ENCODE data around the gene GABRA4. TPM values are rescaled to one million over a fixed set of nuclear protein-coding genes. Genes with fewer than 3 reads are reported as not detected.

Gene GABRA4
- total and polyA plus RNA-seq, 2 donors (not counting 1 experiment from before 2014, with no cell fraction given) = not detected

DNA sequence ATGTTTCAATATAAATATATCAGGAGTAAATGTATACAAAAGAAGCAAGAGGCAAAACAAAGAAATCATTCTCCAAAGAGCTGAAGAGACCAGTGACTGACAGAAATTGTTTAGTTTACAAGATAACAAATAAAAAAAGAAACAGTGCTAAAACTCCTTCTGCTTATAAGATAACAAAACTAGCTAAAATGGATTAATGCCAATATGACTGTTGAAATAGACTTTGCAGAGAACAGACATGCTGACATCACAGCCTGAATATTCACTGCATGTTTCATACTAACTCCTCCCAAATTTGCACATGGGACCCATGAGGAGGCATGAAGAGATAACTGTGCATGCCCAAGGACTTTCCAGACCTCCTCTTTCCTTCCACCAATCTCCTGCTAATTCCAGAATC lies 6.2 kb upstream of the GABRA4 start:
- H3K36me3 ChIP-seq (replicated peaks in 1 of 2; ENCODE audit: control extremely low read depth in 1 of 2, control insufficient read depth in 1 of 2, extremely low read depth in 1 of 2, insufficient read depth in 2 of 2, low read length in 1 of 2) = no peaks in the 10 kb centered on the region
- H3K9ac ChIP-seq (ENCODE audit: low read length) = no peak overlapping the region
- H3K4me1 ChIP-seq (ENCODE audit: control insufficient read depth in 2 of 2, insufficient read depth in 2 of 2, low read length in 2 of 2) = no peaks in the 10 kb centered on the region
- H3K9me3 ChIP-seq (ENCODE audit: control extremely low read depth in 1 of 3, control insufficient read depth in 2 of 3, insufficient read depth in 1 of 3, low read length in 2 of 3) = no peaks in the 10 kb centered on the region
- no peak overlapping the region for H3K4me3 ChIP-seq (ENCODE audit: control extremely low read depth in 1 of 5, extremely low read depth in 1 of 5, insufficient read depth in 1 of 5, low read depth in 2 of 5, low read length in 4 of 5)
- H4K20me1 ChIP-seq (ENCODE audit: control insufficient read depth, insufficient read depth, low read length, poor library complexity, severe bottlenecking) = no peaks in the 10 kb centered on the region
- ChIA-PET POLR2A (no interaction called here), CTCF (no interaction called here)
- no peak overlapping the region for H3K4me3 Mint-ChIP-seq
- H3K27ac ChIP-seq (ENCODE audit: low read length in 2 of 2) = no peak overlapping the region
- DNase-seq (no peak), ATAC-seq (ENCODE audit: low read depth) (no peak)
- peaks cover 0 to 4% (median 1%) of the 10 kb centered on the region in 4 experiments for H3K27me3 ChIP-seq (replicated peaks in 1 of 4; ENCODE audit: control extremely low read depth in 1 of 4, control insufficient read depth in 3 of 4, insufficient read depth in 4 of 4, low read length in 3 of 4)
- TF ChIP-seq, protein P1, sequence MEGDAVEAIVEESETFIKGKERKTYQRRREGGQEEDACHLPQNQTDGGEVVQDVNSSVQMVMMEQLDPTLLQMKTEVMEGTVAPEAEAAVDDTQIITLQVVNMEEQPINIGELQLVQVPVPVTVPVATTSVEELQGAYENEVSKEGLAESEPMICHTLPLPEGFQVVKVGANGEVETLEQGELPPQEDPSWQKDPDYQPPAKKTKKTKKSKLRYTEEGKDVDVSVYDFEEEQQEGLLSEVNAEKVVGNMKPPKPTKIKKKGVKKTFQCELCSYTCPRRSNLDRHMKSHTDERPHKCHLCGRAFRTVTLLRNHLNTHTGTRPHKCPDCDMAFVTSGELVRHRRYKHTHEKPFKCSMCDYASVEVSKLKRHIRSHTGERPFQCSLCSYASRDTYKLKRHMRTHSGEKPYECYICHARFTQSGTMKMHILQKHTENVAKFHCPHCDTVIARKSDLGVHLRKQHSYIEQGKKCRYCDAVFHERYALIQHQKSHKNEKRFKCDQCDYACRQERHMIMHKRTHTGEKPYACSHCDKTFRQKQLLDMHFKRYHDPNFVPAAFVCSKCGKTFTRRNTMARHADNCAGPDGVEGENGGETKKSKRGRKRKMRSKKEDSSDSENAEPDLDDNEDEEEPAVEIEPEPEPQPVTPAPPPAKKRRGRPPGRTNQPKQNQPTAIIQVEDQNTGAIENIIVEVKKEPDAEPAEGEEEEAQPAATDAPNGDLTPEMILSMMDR (IDR thresholded peaks at IDR 0.05) = no peak
- TF ChIP-seq EZH2 (IDR thresholded peaks at IDR 0.05; ENCODE audit: borderline replicate concordance, insufficient read depth, low read depth, low read length, poor library complexity, severe bottlenecking) = no peak
- intact Hi-C loops (cut with micrococcal nuclease) = no loop called here
- peaks cover 15% of the 10 kb centered on the region for H3K27me3 Mint-ChIP-seq
- H3K4me2 ChIP-seq (replicated peaks; ENCODE audit: low read depth, low read length, poor library complexity, severe bottlenecking) = no peak overlapping the region
- no peak overlapping the region for H2AFZ ChIP-seq (ENCODE audit: insufficient read depth, low read depth, low read length, poor library complexity, severe bottlenecking)
- no peaks in the 10 kb centered on the region for H3K4me1 Mint-ChIP-seq
- no peak overlapping the region for H3K27ac Mint-ChIP-seq
- no peaks in the 10 kb centered on the region for H3K9me3 Mint-ChIP-seq (ENCODE audit: insufficient read depth)
- no peaks in the 10 kb centered on the region for H3K79me2 ChIP-seq (ENCODE audit: control insufficient read depth, insufficient read depth, low read length)

DNA sequence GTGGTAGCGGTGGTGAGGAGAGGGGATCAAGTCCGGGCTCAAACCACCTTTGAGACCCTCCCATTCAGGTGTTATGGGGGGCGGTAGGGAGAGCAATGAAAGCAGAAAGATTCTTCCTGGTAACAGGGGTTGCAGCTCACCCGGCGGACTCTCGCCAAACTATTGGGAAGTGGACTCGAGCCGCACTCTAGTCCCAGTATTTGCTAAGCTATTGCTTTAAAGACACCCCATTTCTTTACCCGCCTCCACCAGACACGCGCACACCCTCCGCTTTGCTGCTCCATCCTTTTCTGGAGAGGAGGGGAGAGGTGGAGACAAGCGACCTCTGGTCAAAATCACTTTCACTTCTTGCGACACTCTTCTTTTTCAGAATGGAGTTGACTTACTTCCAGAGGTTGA lies 625 bp upstream of the GABRA4 start:
- DNase-seq (no peak), ATAC-seq (ENCODE audit: low read depth) (no peak)
- no peaks in the 10 kb centered on the region for H3K79me2 ChIP-seq (ENCODE audit: control insufficient read depth, insufficient read depth, low read length)
- H3K27ac ChIP-seq (ENCODE audit: low read length in 2 of 2) = no peak overlapping the region
- peaks cover 0 to 12% (median 0%) of the 10 kb centered on the region in 3 donors for H3K9me3 ChIP-seq (ENCODE audit: control extremely low read depth in 1 of 3, control insufficient read depth in 2 of 3, insufficient read depth in 1 of 3, low read length in 2 of 3)
- CTCF ChIA-PET = no interaction called here
- H3K27ac Mint-ChIP-seq = no peak overlapping the region
- peaks cover 0 to 24% (median 11%) of the 10 kb centered on the region in 4 experiments for H3K27me3 ChIP-seq (replicated peaks in 1 of 4; ENCODE audit: control extremely low read depth in 1 of 4, control insufficient read depth in 3 of 4, insufficient read depth in 4 of 4, low read length in 3 of 4)
- 15% methylated on average over 5 of the region's 14 CpGs for WGBS (ENCODE audit: insufficient coverage)
- peaks cover 49% of the 10 kb centered on the region for H3K27me3 Mint-ChIP-seq
- H3K4me3 Mint-ChIP-seq = no peak overlapping the region
- H3K4me1 Mint-ChIP-seq = peaks cover 3% of the 10 kb centered on the region
- no peak overlapping the region for H3K4me3 ChIP-seq (ENCODE audit: control extremely low read depth in 1 of 5, extremely low read depth in 1 of 5, insufficient read depth in 1 of 5, low read depth in 2 of 5, low read length in 4 of 5)
- H3K9me3 Mint-ChIP-seq (ENCODE audit: insufficient read depth) = no peaks in the 10 kb centered on the region
- no peak overlapping the region for H2AFZ ChIP-seq (ENCODE audit: insufficient read depth, low read depth, low read length, poor library complexity, severe bottlenecking)
- peaks cover 3 to 6% of the 10 kb centered on the region in 2 donors for H3K4me1 ChIP-seq (ENCODE audit: control insufficient read depth in 2 of 2, insufficient read depth in 2 of 2, low read length in 2 of 2)
- no peak for TF ChIP-seq EZH2 (IDR thresholded peaks at IDR 0.05; ENCODE audit: borderline replicate concordance, insufficient read depth, low read depth, low read length, poor library complexity, severe bottlenecking)
- TF ChIP-seq, protein P1 (IDR thresholded peaks at IDR 0.05) = no peak
- no peak overlapping the region for H3K9ac ChIP-seq (ENCODE audit: low read length)
- intact Hi-C loops (cut with micrococcal nuclease) = no loop called here
- H4K20me1 ChIP-seq (ENCODE audit: control insufficient read depth, insufficient read depth, low read length, poor library complexity, severe bottlenecking) = no peaks in the 10 kb centered on the region
- peak overlapping the region; percentile 20 for H3K4me2 ChIP-seq (replicated peaks; ENCODE audit: low read depth, low read length, poor library complexity, severe bottlenecking)
- no peaks in the 10 kb centered on the region for H3K36me3 ChIP-seq (replicated peaks in 1 of 2; ENCODE audit: control extremely low read depth in 1 of 2, control insufficient read depth in 1 of 2, extremely low read depth in 1 of 2, insufficient read depth in 2 of 2, low read length in 1 of 2)
- POLR2A ChIA-PET = no interaction called here
